HCT116 (cell line): Measurements from ENCODE around the gene NCKAP5. TPM values are rescaled to one million over a fixed set of nuclear protein-coding genes. Genes with fewer than 3 reads are reported as not detected.

Experiments
- ATAC-seq: fragments of 200-7000 bp; cut with Tn5 transposase; 2 replicates; pipeline ENCODE4 v1.9.1; 2020; ENCODE audit warnings: mild to moderate bottlenecking, moderate library complexity
- BruUV-seq: library from RNA; stranded (reverse); fragments of 400-500 nt; replicated peaks from 2 replicates; lab custom pipeline; 2021; lab: Mats Ljungman, UMichigan
- CTCF ChIA-PET: fragments of 300-600 bp; sonication (Branson Sonifier 250); formaldehyde crosslinking; loops from one replicate; lab custom pipeline; 2021; ENCODE audit warnings: antibody characterized with exemption; lab: Charles Lee
- POLR2A ChIA-PET: fragments of 300-600, 350-600 bp; sonication (Branson Sonifier 250); formaldehyde crosslinking; loops from one replicate; lab custom pipeline; 2021; ENCODE audit warnings: antibody characterized with exemption; lab: Charles Lee
- RAD21 ChIA-PET, 2 experiments: fragments of 300-600 bp; sonication (Branson Sonifier 250); formaldehyde crosslinking; loops; one replicate each; lab custom pipeline; 2023; ENCODE audit warnings: low total read pairs in 2 of 2; ENCODE audit not compliant: uncharacterized antibody in 2 of 2, unreplicated experiment in 2 of 2, low non-redundant PET in 1 of 2; lab: Charles Lee
- DNase-seq: peaks from one replicate; pipeline ENCODE4 v3.0.0-alpha.2; 2010; ENCODE audit warnings: low read depth, low spot score
- H2AFZ ChIP-seq: fragments of 200-600 bp; shearing (Covaris generic), sonication (generic); 2 replicates; pipeline ENCODE4 v1.6.1; 2017; ENCODE audit warnings: low read depth, mixed run types, mixed read lengths, antibody characterized with exemption, low read length; ENCODE audit not compliant: poor library complexity, severe bottlenecking
- H3K27ac ChIP-seq: 2 replicates; pipeline ENCODE4 v1.5.1; 2012; ENCODE audit warnings: low read depth, low read length
- H3K27me3 ChIP-seq: fragments of 200-600 bp; sonication (generic); 2 replicates; pipeline ENCODE4 v1.6.1; 2016; ENCODE audit warnings: mixed run types, low read length, mixed read lengths; ENCODE audit not compliant: insufficient read depth
- H3K36me3 ChIP-seq, 2 experiments: fragments of 200-500 bp in 1 of 2; fragments of 200-600 bp in 1 of 2; sonication (Bioruptor generic) in 1 of 2; sonication (generic) in 1 of 2; 2 replicates each; pipeline versions ENCODE4 v1.5.1 to v1.6.1; 2014 to 2016; ENCODE audit warnings: low read length in 2 of 2, inconsistent platforms in 1 of 2, mixed read lengths in 1 of 2, mixed run types in 1 of 2; ENCODE audit not compliant: insufficient read depth in 2 of 2, control insufficient read depth in 1 of 2
- H3K4me1 ChIP-seq, 2 experiments: fragments of 200-600 bp in 1 of 2; sonication (generic) in 1 of 2; 2 replicates each; pipeline versions ENCODE4 v1.5.1 to v1.6.1; 2012 to 2017; ENCODE audit warnings: low read length in 2 of 2, inconsistent platforms in 1 of 2, mild to moderate bottlenecking in 1 of 2, mixed read lengths in 1 of 2, mixed run types in 1 of 2, moderate library complexity in 1 of 2; ENCODE audit not compliant: insufficient read depth in 2 of 2, control insufficient read depth in 1 of 2
- H3K4me2 ChIP-seq: fragments of 200-600 bp; sonication (generic); 2 replicates; pipeline ENCODE4 v1.6.1; 2017; ENCODE audit warnings: mixed run types, low read length, mixed read lengths
- H3K4me3 ChIP-seq, 2 experiments: fragments of 200-600 bp in 1 of 2; sonication (generic) in 1 of 2; replicated peaks in 1 of 2; 2 replicates each; pipeline ENCODE4 v1.5.1; 2011 to 2016; ENCODE audit warnings: low read length in 2 of 2, control low read depth in 1 of 2, low read depth in 1 of 2, mild to moderate bottlenecking in 1 of 2, mixed read lengths in 1 of 2, mixed run types in 1 of 2
- H3K79me2 ChIP-seq: fragments of 200-600 bp; sonication (generic); 2 replicates; pipeline ENCODE4 v1.6.1; 2017; ENCODE audit warnings: mild to moderate bottlenecking, mixed run types, low read length, moderate library complexity, mixed read lengths; ENCODE audit not compliant: insufficient read depth
- H3K9ac ChIP-seq: fragments of 200-600 bp; sonication (generic); 2 replicates; pipeline ENCODE4 v1.6.1; 2016; ENCODE audit warnings: low read length, mixed read lengths
- H3K9me2 ChIP-seq: fragments of 200-600 bp; sonication (generic), shearing (Covaris generic); 2 replicates; pipeline ENCODE4 v1.6.1; 2017; ENCODE audit warnings: mixed run types, mild to moderate bottlenecking, moderate library complexity; ENCODE audit not compliant: insufficient read depth
- H3K9me3 ChIP-seq, 2 experiments: fragments of 200-500 bp in 1 of 2; fragments of 200-600 bp in 1 of 2; sonication (Bioruptor generic) in 1 of 2; sonication (generic) in 1 of 2; 2 replicates each; pipeline ENCODE4 v1.6.1; 2014 to 2017; ENCODE audit warnings: low read length in 2 of 2, mixed read lengths in 2 of 2, inconsistent platforms in 1 of 2, low read depth in 1 of 2, mild to moderate bottlenecking in 1 of 2, mixed run types in 1 of 2, moderate library complexity in 1 of 2; ENCODE audit not compliant: control insufficient read depth in 1 of 2, insufficient read depth in 1 of 2
- H4K20me1 ChIP-seq: fragments of 200-600 bp; sonication (generic), shearing (Covaris generic); 2 replicates; pipeline ENCODE4 v1.6.1; 2017; ENCODE audit warnings: mixed run types, mild to moderate bottlenecking, moderate library complexity; ENCODE audit not compliant: insufficient read depth
- EZH2 ChIP-seq: fragments of 200-600 bp; sonication (generic); IDR thresholded peaks from 2 replicates; pipeline ENCODE4 v1.6.1; 2017; ENCODE audit warnings: antibody characterized with exemption, mixed run types
- EZH2phosphoT487 ChIP-seq: fragments of 200-600 bp; IDR thresholded peaks from 2 replicates; pipeline ENCODE4 v1.6.1; 2018; ENCODE audit warnings: antibody characterized with exemption, borderline replicate concordance
- FOSL1 ChIP-seq: IDR thresholded peaks from 2 replicates; pipeline ENCODE4 v1.6.1; 2012; ENCODE audit warnings: low read depth
- REST ChIP-seq: IDR thresholded peaks from 2 replicates; pipeline ENCODE4 v1.6.1; 2012; ENCODE audit warnings: low read depth
- SRF ChIP-seq: IDR thresholded peaks from 2 replicates; pipeline ENCODE4 v1.6.1; 2012; ENCODE audit warnings: low read depth
- YY1 ChIP-seq: IDR thresholded peaks from 2 replicates; pipeline ENCODE4 v1.6.1; 2011; ENCODE audit warnings: low read length, low read depth, moderate library complexity, mild to moderate bottlenecking; ENCODE audit not compliant: insufficient replicate concordance; ENCODE audit errors: extremely low read depth
- ZBTB33 ChIP-seq: IDR thresholded peaks from 2 replicates; pipeline ENCODE4 v1.6.1; 2011; ENCODE audit warnings: mild to moderate bottlenecking, low read length, moderate library complexity; ENCODE audit not compliant: insufficient replicate concordance; ENCODE audit errors: extremely low read depth
- intact Hi-C: fragments of 100-400 bp; cut with micrococcal nuclease; formaldehyde crosslinking; loops from 2 replicates; pipeline ENCODE4 v1.10.0; 2022
- total RNA-seq: library from RNA; stranded (reverse); gene quantifications from one replicate; pipeline ENCODE4 v1.2.1, GENCODE V29; 2021; ENCODE audit not compliant: unreplicated experiment

NCKAP5 gene
- total RNA-seq, 1 experiment from 2014 or later: 0.30 TPM

- TF ChIP-seq ZBTB33 (no peak), FOSL1 (no peak), REST (no peak)
Observed at GRCh38 chr2:132754867-132755472, 813.3 kb downstream of the NCKAP5 start (continued).

- Histone ChIP-seq H3K27me3 (no peaks in the 10 kb centered on the region), H3K9me2 (no peaks in the 10 kb centered on the region), H3K36me3 (no peaks in the 10 kb centered on the region), H3K4me2 (no peak overlapping the region), H3K4me3 (no peak overlapping the region), H2AFZ (no peak overlapping the region), H3K79me2 (no peaks in the 10 kb centered on the region), H3K9ac (no peak overlapping the region), H4K20me1 (no peaks in the 10 kb centered on the region), H3K4me1 (no peaks in the 10 kb centered on the region), H3K27ac (no peak overlapping the region), H3K9me3 (no peaks in the 10 kb centered on the region)
- DNase-seq: no peak
- TF ChIP-seq SRF: no peak
- TF ChIP-seq REST: no peak
- no peak for TF ChIP-seq EZH2
- no peak for TF ChIP-seq YY1
- no peak for TF ChIP-seq EZH2phosphoT487
- no peak for ATAC-seq
- RAD21 ChIA-PET: no interaction called here
- CTCF ChIA-PET: no interaction called here
- POLR2A ChIA-PET: no interaction called here
- intact Hi-C loops: no loop called here
- no TSS peak for BruUV-seq
Observed at GRCh38 chr2:132754392-132754791, 813.9 kb downstream of the NCKAP5 start.
